Loucy (cell line): ENCODE measurements around the gene CDCA4.

Experiments
- H2AFZ ChIP-seq: fragments of 200-600 bp; sonication (generic); 2 replicates; pipeline ENCODE4 v1.6.0; 2016; ENCODE audit warnings: antibody characterized with exemption, mild to moderate bottlenecking, low read length, moderate library complexity
- H3F3A ChIP-seq: fragments of 200-600 bp; 2 replicates; pipeline ENCODE4 v1.6.0; 2016; ENCODE audit warnings: antibody characterized with exemption, low read depth, mild to moderate bottlenecking
- H3K27me3 ChIP-seq: fragments of 200-600 bp; sonication (generic); 2 replicates; pipeline ENCODE4 v1.6.1; 2014; ENCODE audit warnings: low read length, mild to moderate bottlenecking; ENCODE audit not compliant: insufficient read depth, poor library complexity, severe bottlenecking
- H3K36me3 ChIP-seq: fragments of 200-600 bp; sonication (generic); 2 replicates; pipeline ENCODE4 v1.6.1; 2016; ENCODE audit warnings: low read length; ENCODE audit not compliant: insufficient read depth
- H3K4me1 ChIP-seq: fragments of 200-600 bp; sonication (generic); 2 replicates; pipeline ENCODE4 v1.5.1; 2014; ENCODE audit warnings: low read length, mild to moderate bottlenecking; ENCODE audit not compliant: insufficient read depth, poor library complexity, severe bottlenecking
- H3K4me2 ChIP-seq: fragments of 200-600 bp; sonication (generic); 2 replicates; pipeline ENCODE4 v1.6.0; 2014; ENCODE audit warnings: antibody characterized with exemption, low read length, low read depth, mild to moderate bottlenecking; ENCODE audit not compliant: poor library complexity, severe bottlenecking
- H3K4me3 ChIP-seq: fragments of 200-600 bp; sonication (generic); 2 replicates; pipeline ENCODE4 v1.5.1; 2014; ENCODE audit warnings: low read length, mild to moderate bottlenecking, mixed read lengths; ENCODE audit not compliant: poor library complexity, severe bottlenecking
- H3K79me2 ChIP-seq: fragments of 200-600 bp; sonication (generic); 2 replicates; pipeline ENCODE4 v1.6.1; 2014; ENCODE audit warnings: low read length; ENCODE audit not compliant: insufficient read depth
- H3K9ac ChIP-seq: fragments of 200-600 bp; sonication (generic); 2 replicates; pipeline ENCODE4 v1.6.0; 2014; ENCODE audit warnings: mild to moderate bottlenecking, low read depth, low read length, moderate library complexity; ENCODE audit not compliant: poor library complexity, severe bottlenecking
- H3K9me2 ChIP-seq: fragments of 200-600 bp; sonication (generic); replicated peaks from 2 replicates; pipeline ENCODE4 v1.6.1; 2016; ENCODE audit warnings: low read depth, low read length, mixed read lengths
- H3K9me3 ChIP-seq: fragments of 200-600 bp; sonication (generic); 2 replicates; pipeline ENCODE4 v1.6.1; 2014; ENCODE audit warnings: mild to moderate bottlenecking, antibody characterized with exemption, low read length, low read depth; ENCODE audit not compliant: insufficient read depth
- H4K20me1 ChIP-seq: fragments of 200-600 bp; sonication (generic); 2 replicates; pipeline ENCODE4 v1.6.0; 2014; ENCODE audit warnings: antibody characterized with exemption, low read length, mild to moderate bottlenecking; ENCODE audit not compliant: insufficient read depth, poor library complexity, severe bottlenecking
- CTCF ChIP-seq: fragments of 200-600 bp; sonication (generic); conservative IDR thresholded peaks from 2 replicates; pipeline ENCODE4 v1.5.1; 2014; ENCODE audit warnings: mild to moderate bottlenecking, antibody characterized with exemption, low read length
- EZH2phosphoT487 ChIP-seq: fragments of 200-600 bp; IDR thresholded peaks from 2 replicates; pipeline ENCODE4 v1.6.1; 2018; ENCODE audit warnings: antibody characterized with exemption, mild to moderate bottlenecking, moderate library complexity, borderline replicate concordance

The CDCA4 gene

GRCh38 chr14:105061428-105062047 is 40.7 kb upstream of the CDCA4 start:
- no peaks in the 10 kb centered on the region for H3K9me3 ChIP-seq
- no peak for TF ChIP-seq EZH2phosphoT487
- no peaks in the 10 kb centered on the region for H3K9me2 ChIP-seq
- H3F3A ChIP-seq = no peaks in the 10 kb centered on the region
- peaks cover 7% of the 10 kb centered on the region; the same call in 1 of the 2 replicates for H3K79me2 ChIP-seq
- H3K27me3 ChIP-seq = no peaks in the 10 kb centered on the region
- H3K36me3 ChIP-seq = no peaks in the 10 kb centered on the region
- H3K4me1 ChIP-seq = peaks cover 58% of the 10 kb centered on the region
- peak overlapping the region; percentile 47 for H3K4me3 ChIP-seq
- H2AFZ ChIP-seq = no peak overlapping the region
- peak overlapping the region; percentile 67 for H3K4me2 ChIP-seq
- peak overlapping the region; percentile 70 for H3K9ac ChIP-seq
- no peaks in the 10 kb centered on the region for H4K20me1 ChIP-seq

- Histone ChIP-seq H3K27me3 (no peaks in the 10 kb centered on the region), H4K20me1 (no peaks in the 10 kb centered on the region), H3K36me3 (no peaks in the 10 kb centered on the region), H3K9me3 (no peaks in the 10 kb centered on the region), H3F3A (no peaks in the 10 kb centered on the region), H3K4me2 (peak overlapping the region; percentile 67), H3K9ac (peak overlapping the region; percentile 70), H3K79me2 (peaks cover 7% of the 10 kb centered on the region; the same call in 1 of the 2 replicates), H3K9me2 (no peaks in the 10 kb centered on the region), H3K4me3 (peak overlapping the region; percentile 47), H2AFZ (no peak overlapping the region), H3K4me1 (peaks cover 51% of the 10 kb centered on the region)
- TF ChIP-seq CTCF (no peak), EZH2phosphoT487 (no peak)
Observed at GRCh38 chr14:105060751-105061427, 40.0 kb upstream of the CDCA4 start.

GRCh38 chr14:105059925-105060565 is 39.2 kb upstream of the CDCA4 start:
- H3K9ac ChIP-seq = peak overlapping the region; percentile 70
- TF ChIP-seq EZH2phosphoT487 = no peak
- TF ChIP-seq CTCF = no peak
- no peaks in the 10 kb centered on the region for H3K9me3 ChIP-seq
- H2AFZ ChIP-seq = no peak overlapping the region
- H3F3A ChIP-seq = no peaks in the 10 kb centered on the region
- H3K4me1 ChIP-seq = peaks cover 43% of the 10 kb centered on the region
- H3K79me2 ChIP-seq = peaks cover 7% of the 10 kb centered on the region; the same call in 1 of the 2 replicates
- H3K9me2 ChIP-seq = no peaks in the 10 kb centered on the region
- H4K20me1 ChIP-seq = no peaks in the 10 kb centered on the region
- H3K36me3 ChIP-seq = no peaks in the 10 kb centered on the region
- H3K4me3 ChIP-seq = peak overlapping the region; percentile 47
- H3K4me2 ChIP-seq = peak overlapping the region; percentile 67
- no peaks in the 10 kb centered on the region for H3K27me3 ChIP-seq
